Measurements from ENCODE around the gene ABCC11. TPM values are rescaled to one million over a fixed set of nuclear protein-coding genes. Genes with fewer than 3 reads are reported as not detected.
"Not testable (repeated sequence)": the region's sequence is repeated elsewhere in the genome, so short reads cannot be mapped to it uniquely, and the experiment has no call there.

Gene ABCC11
- polyA plus RNA-seq, 3 donors, result 0.26 to 0.53 (median 0.36) TPM

DNA sequence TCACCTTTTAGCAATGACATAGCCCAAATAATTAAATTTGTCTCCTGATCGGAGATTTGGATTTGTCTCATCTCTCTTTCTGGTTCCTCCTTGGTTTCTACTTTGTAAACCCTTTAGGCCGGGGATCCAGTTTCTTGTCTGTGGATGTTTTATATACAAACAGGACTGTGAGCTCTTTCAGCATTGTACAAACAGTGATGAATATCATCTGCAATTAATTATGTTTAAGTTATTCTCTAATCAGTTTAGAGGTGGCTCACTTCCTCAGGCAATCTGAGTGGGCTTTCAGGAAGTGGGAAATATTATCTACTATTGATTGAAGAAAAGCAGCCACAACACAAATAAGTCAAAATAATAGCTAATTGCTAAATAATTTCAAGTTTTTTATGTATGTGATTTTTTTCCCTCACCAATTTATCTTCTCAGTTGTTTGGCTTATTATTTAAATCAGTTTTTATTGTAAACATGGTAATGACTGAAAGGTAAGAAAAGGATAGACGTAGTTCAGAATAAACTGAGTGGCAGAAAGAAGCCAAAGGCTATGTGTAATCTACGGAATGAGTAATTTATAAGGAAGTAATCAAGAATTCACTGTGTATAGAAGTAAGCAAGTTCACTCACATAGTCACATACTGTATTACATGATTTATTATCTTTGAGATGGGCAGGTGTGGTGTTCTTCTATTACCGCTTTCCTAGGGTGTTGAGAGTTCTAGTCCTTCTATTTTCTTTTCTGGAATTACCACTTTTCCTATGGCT lies 3.4 kb upstream of the ABCC11 start:
- no peak for DNase-seq

DNA sequence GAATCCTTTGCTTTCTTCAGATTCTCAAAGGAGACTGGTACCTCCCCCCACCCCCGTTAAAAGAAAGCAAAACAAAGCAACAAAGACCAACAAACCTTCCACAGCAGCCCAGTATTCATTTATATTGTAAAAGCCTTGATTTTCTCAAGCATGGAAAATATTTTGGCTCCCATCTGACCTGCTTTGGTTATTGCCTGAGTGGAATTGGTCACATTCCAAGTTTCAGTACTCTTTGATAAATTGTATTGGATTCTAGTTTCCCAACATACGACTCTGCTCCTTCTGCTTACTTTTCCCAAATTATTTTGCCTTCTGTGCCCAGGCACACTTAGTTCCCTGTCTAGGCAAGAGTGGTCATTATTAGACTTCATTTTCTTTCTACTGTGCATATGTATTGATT lies 1.3 kb downstream of the ABCC11 start:
- no peak for DNase-seq

DNA sequence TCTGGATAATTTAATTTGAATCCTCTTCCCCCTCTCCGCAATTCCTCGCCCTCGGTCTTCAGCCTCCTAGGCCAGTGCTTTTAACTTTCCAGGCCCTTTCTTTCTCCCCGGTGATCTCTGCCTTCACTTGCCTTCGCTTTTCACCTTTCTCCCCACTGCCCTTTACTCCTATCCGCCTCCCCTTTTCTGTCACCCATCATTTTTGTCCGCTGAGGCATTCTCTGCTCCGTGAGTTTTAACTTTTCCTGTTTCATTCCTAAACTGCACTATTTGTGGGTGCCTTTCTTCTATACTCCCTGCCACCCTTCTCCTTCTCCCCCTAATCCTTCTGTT lies 2.5 kb downstream of the ABCC11 start:
- no peak for DNase-seq

DNA sequence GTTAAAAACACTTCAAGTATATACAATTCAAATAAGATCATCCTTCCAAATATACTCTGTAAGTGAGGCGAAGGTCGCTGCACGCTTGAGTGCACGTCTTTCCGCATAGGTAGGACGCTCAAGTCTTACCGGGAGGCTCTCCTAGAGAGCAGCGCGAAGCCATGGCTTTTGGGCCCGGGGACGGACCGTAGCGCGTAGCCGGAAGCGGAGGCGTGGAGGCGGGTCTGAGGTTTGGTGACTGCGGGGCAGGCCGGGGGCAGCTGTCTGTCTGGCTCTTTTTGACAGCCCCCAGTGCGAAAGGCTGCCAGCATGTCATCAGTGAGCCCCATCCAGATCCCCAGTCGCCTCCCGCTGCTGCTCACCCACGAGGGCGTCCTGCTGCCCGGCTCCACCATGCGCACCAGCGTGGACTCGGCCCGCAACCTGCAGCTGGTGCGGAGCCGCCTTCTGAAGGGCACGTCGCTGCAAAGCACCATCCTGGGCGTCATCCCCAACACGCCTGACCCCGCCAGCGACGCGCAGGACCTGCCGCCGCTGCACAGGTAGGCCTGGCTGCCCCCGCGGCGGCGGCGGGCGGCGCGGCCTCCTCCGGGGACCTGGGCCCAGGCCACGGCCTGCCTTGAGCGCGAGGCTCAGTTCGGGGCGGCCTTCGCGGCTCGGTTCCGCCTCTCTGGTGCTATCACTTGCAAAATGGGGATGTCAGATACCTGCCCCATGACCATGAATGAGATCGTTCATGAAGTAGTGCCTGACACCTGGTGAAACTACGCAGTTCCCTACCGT lies 3.1 kb downstream of the ABCC11 start, which contains the start of gene LONP2:
Gene LONP2, plus strand, starts transcription at position 221 of the 783 bp plus-strand sequence. Its CDS starts 89 bp downstream, at position 310.
- DNase-seq, result peak; percentile 88

DNA sequence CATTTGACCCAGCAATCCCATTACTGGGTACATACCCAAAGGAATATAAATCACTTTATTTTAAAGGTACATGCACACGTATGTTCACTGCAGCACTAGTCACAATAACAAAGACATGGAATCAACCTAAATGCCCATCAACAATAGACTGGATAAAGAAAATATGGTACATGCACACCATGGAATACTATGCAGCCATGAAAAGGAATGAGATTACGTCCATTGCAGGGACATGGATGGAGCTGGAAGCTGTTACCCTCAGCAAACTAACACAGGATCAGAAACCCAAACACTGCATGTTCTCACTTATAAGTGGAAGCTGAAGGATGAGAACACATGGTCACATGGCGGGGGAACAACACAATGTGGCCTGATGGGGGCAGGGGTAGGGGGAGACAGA lies 7.2 kb downstream of the ABCC11 start:
- not testable (repeated sequence) for DNase-seq

DNA sequence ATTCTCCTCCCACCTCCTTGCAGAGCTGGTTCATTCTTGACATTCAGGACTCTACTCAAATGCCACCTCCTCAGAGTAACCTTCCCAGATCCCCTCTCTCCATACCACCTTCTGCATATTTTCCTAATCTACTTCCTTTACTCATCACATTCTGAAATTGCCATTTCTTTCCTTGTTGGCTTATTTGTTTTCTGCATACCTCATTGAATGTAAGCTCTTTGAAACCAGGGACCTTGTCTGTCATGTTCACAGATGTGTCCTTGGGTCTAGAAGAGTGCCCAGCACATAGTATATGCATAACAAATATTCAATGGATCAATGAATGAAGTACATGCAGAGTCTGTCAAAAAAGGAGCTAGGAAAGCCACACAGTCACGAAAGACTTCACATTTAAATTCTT lies 11.1 kb downstream of the ABCC11 start:
- no peak for DNase-seq

DNA sequence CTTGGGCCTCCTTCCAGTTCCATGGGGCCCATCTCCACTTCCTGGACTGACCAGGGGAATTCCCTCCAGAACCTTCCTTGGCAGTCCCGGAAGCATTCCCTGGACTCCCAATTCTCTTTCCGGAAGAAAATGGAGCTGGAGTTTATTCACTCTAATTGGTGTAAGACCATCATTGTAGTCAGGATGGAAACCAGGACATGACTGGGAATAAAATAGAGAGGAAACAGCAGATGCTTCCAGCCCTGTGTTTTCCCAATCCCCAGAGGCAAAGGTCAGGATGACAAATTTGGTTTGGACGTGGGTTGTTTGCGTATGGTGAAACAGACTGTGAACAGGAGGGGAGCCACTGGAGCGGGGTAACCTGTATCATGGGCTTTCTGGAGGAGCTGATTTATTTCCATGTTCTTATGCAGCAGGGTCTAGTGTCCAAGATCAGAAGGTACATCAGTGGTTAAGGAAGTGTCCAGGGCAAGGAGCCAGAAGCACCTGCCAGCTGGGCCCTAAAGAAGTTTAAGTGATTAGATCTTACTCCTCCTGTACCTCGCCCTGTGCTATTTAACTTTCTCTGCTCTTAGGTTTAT lies 11.7 kb downstream of the ABCC11 start:
- DNase-seq, result no peak

DNA sequence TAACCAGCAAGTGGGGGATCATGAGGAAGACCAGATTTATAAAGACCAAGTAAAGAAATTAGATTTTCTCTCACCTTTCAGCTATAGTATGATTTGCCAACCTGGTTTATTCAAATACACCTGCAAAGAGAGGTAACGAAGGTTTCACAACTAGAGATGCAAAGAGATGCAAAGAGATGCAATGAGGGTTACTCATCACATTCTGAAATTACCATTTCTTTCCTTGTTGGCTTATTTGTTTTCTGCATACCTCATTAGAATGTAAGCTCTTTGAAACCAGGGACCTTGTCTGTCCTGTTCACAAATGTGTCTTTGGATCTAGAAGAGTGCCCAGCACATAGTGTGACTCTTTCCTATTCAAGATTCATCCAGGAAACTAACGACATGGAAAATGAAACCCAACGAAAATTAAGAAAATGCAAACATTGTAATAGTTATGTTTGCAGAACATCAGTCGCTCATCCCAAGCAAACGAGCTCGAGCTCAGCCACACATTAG lies 12.2 kb downstream of the ABCC11 start:
- DNase-seq, result no peak

DNA sequence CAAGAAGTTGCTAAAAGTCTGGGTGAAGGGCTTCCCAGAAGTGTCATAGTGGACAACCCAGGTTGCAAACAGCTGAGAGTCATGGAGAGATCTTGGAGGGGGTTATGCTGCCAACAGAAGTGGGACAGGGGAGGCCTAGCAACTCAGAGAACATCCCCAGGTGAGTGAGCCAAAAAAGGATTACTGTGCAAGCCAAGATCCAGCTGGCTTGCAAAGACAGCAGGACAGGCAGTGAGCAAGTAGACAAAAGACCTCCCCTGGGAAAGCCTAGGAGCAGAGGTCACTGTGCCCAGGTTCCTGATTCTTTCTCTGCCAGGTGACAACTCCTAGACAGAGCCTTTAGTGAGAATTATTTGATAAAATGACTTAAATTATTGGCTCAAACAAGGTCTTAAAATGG lies 12.7 kb downstream of the ABCC11 start:
- no peak for DNase-seq

DNA sequence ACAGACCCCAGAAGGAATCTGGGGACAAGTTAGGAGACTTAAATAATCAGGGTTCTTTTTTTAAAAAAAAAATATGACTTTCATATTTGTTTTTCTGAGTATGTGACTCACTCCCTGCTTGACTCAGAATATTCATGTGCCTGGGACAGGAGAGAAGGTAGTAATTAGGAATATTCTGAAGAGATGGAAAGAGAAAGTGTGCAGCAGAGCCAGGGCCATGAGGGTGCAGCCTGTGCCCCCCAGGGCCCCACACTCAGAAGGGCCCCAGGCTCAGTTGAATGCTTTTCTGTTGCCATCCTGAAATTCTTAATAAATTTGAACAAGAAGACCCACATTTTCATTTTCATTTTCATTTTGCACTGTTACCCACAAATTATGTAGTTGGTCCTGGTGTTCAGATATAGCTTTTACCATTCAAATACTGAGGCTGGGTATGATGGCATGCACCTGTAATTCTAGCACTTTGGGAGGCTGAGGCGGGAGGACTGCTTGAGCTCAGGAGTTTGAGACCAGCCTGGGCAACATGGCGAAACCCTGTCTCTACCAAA lies 14.8 kb downstream of the ABCC11 start:
- DNase-seq, result no peak

DNA sequence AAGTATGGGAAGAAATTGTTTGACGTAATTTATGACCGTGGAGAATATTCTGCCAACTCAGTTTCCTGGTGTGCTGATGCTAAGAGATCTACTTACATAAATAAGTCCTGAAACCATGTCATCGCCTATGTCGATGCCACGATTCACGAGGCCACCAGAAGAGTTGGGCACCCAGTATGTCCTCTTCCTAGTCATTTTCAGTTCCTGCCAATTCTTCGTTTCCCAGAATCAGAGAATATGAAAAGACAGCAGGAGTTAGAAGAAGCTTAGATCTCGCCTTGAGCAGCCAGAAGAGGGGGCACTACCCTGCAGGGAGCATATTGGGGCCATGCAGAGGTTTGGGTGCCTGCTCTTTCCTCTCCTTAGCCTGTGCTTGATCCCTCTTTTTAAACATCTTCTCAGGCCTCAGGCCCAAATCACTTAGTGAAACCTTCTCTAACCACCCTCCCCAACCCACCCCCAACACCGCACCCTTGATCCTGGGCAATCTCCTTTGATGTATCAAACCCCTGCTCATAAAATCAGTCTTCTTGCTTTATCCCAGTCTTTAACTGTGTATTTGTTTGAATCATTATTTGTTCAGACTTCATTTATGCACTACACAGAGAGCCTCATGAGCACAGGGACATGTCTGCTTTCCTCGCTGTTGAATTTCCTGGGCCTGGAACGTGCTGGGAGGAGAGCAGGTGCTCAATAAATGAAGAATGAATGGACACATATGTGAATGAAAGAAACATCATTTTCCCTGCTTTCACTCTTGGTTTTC lies 15.4 kb downstream of the ABCC11 start:
- DNase-seq, result no peak

DNA sequence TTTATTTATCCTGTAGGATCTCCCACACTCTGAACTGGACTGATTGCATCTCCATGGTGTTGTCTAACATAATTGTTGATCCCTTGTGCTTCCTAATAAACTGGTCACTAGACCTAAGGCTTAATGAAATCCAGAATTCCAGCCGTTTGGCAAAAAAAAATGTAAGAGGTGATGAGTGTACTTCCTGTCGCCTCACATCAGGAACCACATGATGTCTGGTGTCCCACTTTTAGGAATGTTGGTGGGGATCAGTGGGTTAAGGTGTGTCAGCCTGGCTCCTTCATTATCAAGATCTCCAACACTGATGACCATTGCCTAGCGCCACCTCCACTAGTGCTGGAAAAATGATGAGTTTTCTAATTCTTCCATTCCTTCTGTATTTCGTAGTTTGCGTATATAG lies 21.9 kb downstream of the ABCC11 start:
- DNase-seq, result no peak

DNA sequence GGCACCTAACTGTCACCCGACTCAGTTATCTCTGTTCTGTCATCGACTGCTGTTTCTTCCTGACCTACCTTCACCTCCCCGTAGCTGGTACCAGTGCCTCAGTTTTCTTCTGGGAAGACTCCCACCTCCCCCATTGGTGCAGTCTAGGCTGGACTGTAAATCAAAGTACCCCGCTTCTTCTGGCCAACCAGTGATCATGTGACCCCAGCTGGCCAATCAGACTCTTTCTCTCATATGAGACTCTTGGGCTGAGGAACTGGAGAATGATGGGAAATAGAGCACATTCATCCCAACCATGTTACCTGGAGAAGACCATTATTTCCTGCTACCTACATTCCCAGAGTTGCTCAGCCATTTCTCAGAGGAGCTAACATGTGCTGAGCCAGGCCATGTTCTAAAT lies 23.8 kb downstream of the ABCC11 start:
- DNase-seq, result no peak

DNA sequence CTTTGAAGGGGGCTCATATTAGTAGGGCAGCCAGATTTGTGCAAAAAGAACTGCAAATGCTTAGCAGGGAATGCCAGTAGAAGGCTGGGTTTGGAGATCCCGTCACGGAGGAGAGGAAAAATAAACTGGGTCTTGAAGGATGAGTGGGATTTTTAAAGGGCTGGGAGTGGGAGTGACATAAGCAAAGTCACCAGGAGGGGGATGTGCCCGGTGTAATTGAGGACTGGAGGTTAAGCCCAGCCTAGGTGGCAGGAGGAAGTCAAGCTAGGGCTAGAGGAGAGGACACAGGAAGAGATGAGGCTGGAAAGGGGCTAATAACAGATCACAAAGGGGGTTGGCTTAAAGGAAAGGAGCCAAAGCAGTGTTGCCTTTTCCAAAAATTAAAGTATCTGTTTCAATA lies 26.4 kb downstream of the ABCC11 start:
- no peak for DNase-seq

DNA sequence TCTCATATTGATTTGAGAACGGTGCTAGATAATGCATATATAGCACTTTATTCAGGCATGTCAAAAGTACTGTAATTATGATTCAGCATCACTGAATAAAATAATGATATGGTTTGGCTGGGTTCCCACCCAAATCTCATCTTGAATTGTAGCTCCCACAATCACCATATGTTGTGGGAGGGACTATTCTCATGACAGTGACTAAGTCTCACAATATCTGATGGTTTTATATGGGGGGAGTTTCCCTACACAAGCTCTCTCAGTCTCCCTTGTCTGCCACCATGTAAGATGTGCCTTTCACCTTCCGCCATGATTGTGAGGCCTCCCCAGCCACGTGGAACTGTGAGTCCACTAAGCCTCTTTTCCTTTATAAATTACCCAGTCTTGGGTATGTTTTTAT lies 28.9 kb downstream of the ABCC11 start:
- no peak for DNase-seq

DNA sequence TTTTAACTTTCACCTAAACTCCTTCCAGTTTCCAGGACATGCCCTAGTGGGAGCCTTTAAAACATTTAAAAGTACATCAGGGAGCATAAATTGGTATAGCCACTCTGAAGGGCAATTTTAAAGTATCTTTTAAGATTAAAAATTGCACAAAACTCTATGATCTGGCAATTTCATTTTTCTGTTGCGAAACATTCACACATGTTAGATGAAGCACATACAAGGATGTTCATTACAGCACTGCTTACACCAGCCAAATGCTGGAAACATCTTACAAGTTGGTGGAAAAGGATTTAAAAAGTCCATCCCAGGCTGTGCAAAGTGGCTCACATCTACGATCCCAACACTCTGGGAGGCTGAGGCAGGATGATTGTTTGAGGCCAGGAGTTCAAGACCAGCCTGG lies 29.6 kb downstream of the ABCC11 start:
- DNase-seq, result no peak

DNA sequence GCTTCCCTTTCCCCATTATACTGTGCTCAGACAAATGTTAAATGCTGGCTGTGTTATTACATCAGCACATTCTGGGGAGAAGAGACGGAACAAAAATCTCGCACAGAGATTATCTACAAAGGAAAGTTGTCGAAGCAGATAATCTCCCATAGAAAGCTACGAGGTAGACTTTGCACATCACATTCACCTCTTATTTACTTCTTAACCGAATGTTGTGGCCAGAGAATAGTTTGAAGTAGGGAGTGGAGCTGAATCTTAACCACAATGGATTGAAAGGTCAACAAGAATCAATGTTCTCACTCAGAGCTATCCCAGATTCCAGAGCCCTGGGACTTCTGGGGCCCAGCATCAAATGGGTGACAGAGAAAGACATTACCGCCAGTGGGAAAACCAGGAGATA lies 31.6 kb downstream of the ABCC11 start:
- DNase-seq, result no peak

DNA sequence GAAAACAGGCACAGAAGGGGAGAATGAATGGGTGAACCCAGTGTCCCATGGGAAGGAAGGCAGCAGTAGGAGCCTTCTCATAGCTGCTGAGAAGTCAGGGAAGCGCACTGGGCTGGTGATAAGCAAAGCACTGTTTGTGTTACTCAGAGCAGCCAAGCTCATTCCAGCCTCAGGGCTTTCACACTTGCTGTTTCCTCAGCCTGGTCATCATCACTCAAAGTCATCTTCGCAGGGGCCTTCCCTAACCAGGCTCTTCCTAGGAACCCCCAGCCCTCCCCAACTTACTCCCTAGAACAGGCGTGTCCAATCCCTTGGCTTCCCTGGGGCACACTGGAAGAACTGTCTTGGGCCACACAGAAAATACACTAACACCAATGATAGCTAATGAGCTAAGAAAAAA lies 35.3 kb downstream of the ABCC11 start:
- DNase-seq, result no peak

DNA sequence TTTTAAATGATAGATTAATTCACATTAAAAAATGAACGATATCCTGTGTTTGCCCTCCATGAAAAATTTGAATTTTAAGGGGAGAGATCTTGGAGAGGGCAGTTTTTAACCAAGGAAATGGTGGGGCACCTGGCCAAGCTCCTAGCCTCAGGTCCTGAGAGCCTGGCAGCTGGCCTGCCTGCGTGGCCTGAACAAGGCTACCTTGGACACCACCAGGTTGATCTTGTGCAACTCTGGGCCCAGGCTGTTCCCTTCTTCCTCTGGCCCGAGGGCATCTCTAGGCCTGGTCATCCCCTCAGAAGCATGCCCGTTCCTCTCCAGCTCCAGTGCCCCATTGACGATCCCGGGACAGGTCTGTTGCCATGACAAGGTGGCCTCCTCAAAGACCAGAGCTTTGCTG lies 36.6 kb downstream of the ABCC11 start:
- DNase-seq, result no peak

DNA sequence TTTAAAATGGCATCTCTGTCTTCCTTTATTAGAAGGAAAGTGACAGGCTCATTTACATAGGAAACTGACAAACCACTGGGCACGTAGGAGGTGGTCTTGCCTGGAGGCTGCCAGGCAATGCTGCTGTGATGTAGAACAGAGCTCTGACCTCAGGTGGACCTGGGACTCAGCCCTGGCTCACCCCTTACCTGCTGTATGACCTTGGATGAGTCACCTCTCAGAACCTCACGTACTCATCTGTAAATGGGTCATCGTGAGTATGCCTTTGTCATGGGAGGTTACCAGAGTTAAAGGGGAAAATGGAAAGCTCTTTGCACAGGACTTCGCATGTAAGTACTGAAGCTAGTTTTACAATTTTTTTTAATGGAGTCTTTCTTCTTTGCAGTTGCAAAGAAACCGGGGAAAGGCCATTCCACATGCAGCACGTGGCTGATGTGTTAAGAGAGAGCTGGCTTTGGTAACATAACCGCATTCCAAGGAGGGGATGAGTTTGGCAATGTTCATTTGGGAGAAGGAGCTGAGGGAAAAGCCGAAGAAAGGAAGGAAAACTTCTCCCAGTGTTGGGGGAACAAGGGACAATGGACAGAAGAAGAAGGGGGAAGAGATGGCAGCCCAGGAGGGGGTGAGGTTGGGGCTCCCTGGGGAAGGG lies 40.6 kb downstream of the ABCC11 start:
- no peak for DNase-seq

DNA sequence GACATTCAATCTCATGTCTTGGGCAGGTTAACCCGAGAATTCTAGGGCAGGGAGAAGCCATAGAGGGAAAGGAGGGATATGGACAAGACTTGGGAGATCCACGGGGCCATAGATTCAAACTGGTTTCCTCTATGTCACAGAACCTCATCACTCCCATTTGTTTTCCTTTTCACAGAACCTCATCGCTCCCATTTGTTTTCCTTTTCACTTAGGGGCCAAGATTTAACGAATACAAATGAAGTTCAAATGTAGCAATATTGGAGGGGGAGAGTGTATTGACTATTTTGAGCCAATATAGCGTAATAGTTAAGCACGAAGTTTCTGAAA lies 42.6 kb downstream of the ABCC11 start:
- DNase-seq, result no peak
